Ovary (tissue), 9 donors: ENCODE results near the gene PSMC1. TPM values are rescaled to one million over a fixed set of nuclear protein-coding genes. Genes with fewer than 3 reads are reported as not detected.

Experiments used
- DNase-seq, 5 donors: peaks; one replicate each; pipeline ENCODE4 v3.0.0-alpha.2; 2019 to 2020
- H3K27ac ChIP-seq, 2 donors: fragments of 200-600 bp; one replicate each; pipeline versions ENCODE4 v1.5.1 to v1.8.0; 2019 to 2022
- H3K27me3 ChIP-seq: fragments of 200-600 bp; one replicate; pipeline ENCODE4 v1.8.0; 2022
- H3K36me3 ChIP-seq: fragments of 200-600 bp; sonication (generic); one replicate; pipeline ENCODE4 v1.5.1; 2019
- H3K4me1 ChIP-seq: one replicate; pipeline ENCODE4 v1.8.1; 2013; ENCODE audit warnings: mild to moderate bottlenecking, moderate library complexity; ENCODE audit not compliant: insufficient read depth
- H3K4me3 ChIP-seq: fragments of 200-600 bp; sonication (generic); one replicate; pipeline ENCODE4 v1.5.1; 2017
- H3K9me3 ChIP-seq, 2 donors: fragments of 200-600 bp in 1 of 2; sonication (generic) in 1 of 2; one replicate each; pipeline versions ENCODE4 v1.5.1 to v1.8.1; 2013 to 2019; ENCODE audit warnings: mild to moderate bottlenecking in 1 of 2, moderate library complexity in 1 of 2
- CTCF ChIP-seq, 3 donors: fragments of 450-650 bp in 2 of 3; fragments of 200-600 bp in 1 of 3; IDR thresholded peaks; one replicate each; pipeline versions ENCODE4 v1.5.1 to v1.8.0; 2016 to 2022; ENCODE audit warnings: antibody characterized with exemption in 3 of 3, mild to moderate bottlenecking in 1 of 3
- EP300 ChIP-seq: sonication (generic); formaldehyde crosslinking; IDR thresholded peaks from one replicate; pipeline ENCODE4 v1.6.1; 2017; ENCODE audit warnings: antibody characterized with exemption
- POLR2A ChIP-seq: fragments of 450-650 bp; IDR thresholded peaks from one replicate; pipeline ENCODE4 v1.6.1; 2017; ENCODE audit warnings: antibody characterized with exemption, mild to moderate bottlenecking, moderate library complexity
- WGBS, 3 donors: extraction: QIAGEN DNeasy Blood & Tissue Kit in 1 of 3; methylation state at CpG; one replicate each; pipeline versions ENCODE4 v1.1.5 to v1.1.7; 2013 to 2017; 5-methylcytosine and 5-hydroxymethylcytosine counted together
- intact Hi-C, 4 donors: fragments of 100-400 bp; cut with DNase I; formaldehyde crosslinking; loops; one replicate each; pipeline versions ENCODE4 v1.11.0 to v1.15.1; 2022 to 2023
- polyA plus RNA-seq, 2 donors: library from polyadenylated mRNA; stranded (reverse); fragments of 200-250 nt in 1 of 2; fragments of 350-450 nt in 1 of 2; fragmentation: Illumina TruSeq in 1 of 2; extraction: RNeasy Lipid Tissue Mini Kit (QIAGEN cat#74804) in 1 of 2; gene quantifications; one replicate each; pipeline ENCODE4 v1.2.3, GENCODE V29; 2013 to 2014
- total RNA-seq, 7 donors: library from RNA; depleted of rRNA in 2 of 7; stranded (reverse); fragments of >200 nt in 2 of 7; fragmentation: NEBNext Ultra II Directional in 3 of 7; extraction: Animal tissue kit (Norgen Biotek cat#: 25700) in 3 of 7; gene quantifications; one replicate each; pipeline versions ENCODE4 v1.1.0 to v1.2.4, GENCODE V29; 2016 to 2023
- donor health status: DM: no; HTN: no; CAD: no; lungs with moderate emphysema.
- donor health status: DM: no; HTN: no; CAD: no.
- donor health status: Bipolar disorder and iron deficiency.
- donor health status: DM: yes; HTN: yes; CAD: no.
- donor health status: DM: no; HTN: no; CAD: no.
- donor health status: DM: yes; HTN: yes; CAD: no.

The PSMC1 gene
- total and polyA plus RNA-seq, 9 donors, result 32.3 to 212 (median 66.8) TPM

GRCh38 chr14:90281756-90282155, 25.4 kb downstream of the PSMC1 start:
- Histone ChIP-seq H3K27me3 (no peaks in the 10 kb centered on the region), H3K4me1 (no peaks in the 10 kb centered on the region), H3K36me3 (no peaks in the 10 kb centered on the region), H3K9me3 (no peaks in the 10 kb centered on the region), H3K4me3 (no peak overlapping the region), H3K27ac (no peak overlapping the region)
- DNase-seq, result no peak
- TF ChIP-seq EP300 (no peak), CTCF (IDR thresholded peaks at IDR 0.05) (no peak), POLR2A (no peak)
- intact Hi-C loops, result no loop called here

- intact Hi-C loops, result no loop called here
- Histone ChIP-seq H3K27ac (no peak overlapping the region), H3K4me1 (no peaks in the 10 kb centered on the region), H3K36me3 (no peaks in the 10 kb centered on the region), H3K9me3 (no peaks in the 10 kb centered on the region), H3K27me3 (no peaks in the 10 kb centered on the region), H3K4me3 (no peak overlapping the region)
- TF ChIP-seq EP300, result no peak
- no peak for TF ChIP-seq CTCF (IDR thresholded peaks at IDR 0.05)
- no peak for TF ChIP-seq POLR2A
- whole genome bisulfite sequencing, 3 donors, result 77 to 80% (median 79%) methylated on average over 14 of the region's 14 CpGs
- no peak for DNase-seq
Observed at GRCh38 chr14:90287791-90288190, 31.4 kb downstream of the PSMC1 start.

- Histone ChIP-seq H3K9me3 (no peaks in the 10 kb centered on the region), H3K4me1 (no peaks in the 10 kb centered on the region), H3K4me3 (no peak overlapping the region), H3K36me3 (no peaks in the 10 kb centered on the region), H3K27me3 (no peaks in the 10 kb centered on the region), H3K27ac (no peak overlapping the region)
- WGBS, 3 donors, result 75 to 80% (median 80%) methylated on average over 12 of the region's 12 CpGs
- intact Hi-C loops, result no loop called here
- DNase-seq, result no peak
- no peak for TF ChIP-seq CTCF (IDR thresholded peaks at IDR 0.05)
- TF ChIP-seq POLR2A, result no peak
- TF ChIP-seq EP300, result no peak
Observed at GRCh38 chr14:90288651-90289355, 32.5 kb downstream of the PSMC1 start.

GRCh38 chr14:90290337-90291011, 34.1 kb downstream of the PSMC1 start:
- Histone ChIP-seq H3K27me3 (no peaks in the 10 kb centered on the region), H3K4me3 (no peak overlapping the region), H3K27ac (no peak overlapping the region), H3K9me3 (no peaks in the 10 kb centered on the region), H3K4me1 (no peaks in the 10 kb centered on the region), H3K36me3 (no peaks in the 10 kb centered on the region)
- 66 to 81% (median 73%) methylated on average over 6 of the region's 6 CpGs for WGBS, 3 donors
- no peak for DNase-seq
- intact Hi-C loops, result loop anchor here in 1 of 4 donors (10.0 kb wide), 2 partner anchors 464 to 884 kb away; no protein-coding TSS in a partner anchor
- no peak for TF ChIP-seq EP300
- TF ChIP-seq CTCF (IDR thresholded peaks at IDR 0.05), result no peak
- no peak for TF ChIP-seq POLR2A
